Renal cortex interstitium (tissue), 11 donors: ENCODE measurements around the gene FGD2. TPM values are rescaled to one million over a fixed set of nuclear protein-coding genes. Genes with fewer than 3 reads are reported as not detected.

ENCODE experiments used
- DNase-seq, 11 donors: peaks; one replicate each; pipeline ENCODE4 v3.0.0-alpha.2; 2013; ENCODE audit warnings: low read depth in 9 of 11, low spot score in 4 of 11; ENCODE audit errors: extremely low read depth in 1 of 11
- polyA plus RNA-seq, 3 donors: library from polyadenylated mRNA; unstranded; fragments of 120-200 nt; gene quantifications; one replicate each; pipeline ENCODE4 v1.2.1, GENCODE V29; 2013; ENCODE audit not compliant: insufficient read length in 3 of 3

Gene FGD2
- polyA plus RNA-seq, 3 donors: 1.3 to 3.1 (median 2.7) TPM

DNA sequence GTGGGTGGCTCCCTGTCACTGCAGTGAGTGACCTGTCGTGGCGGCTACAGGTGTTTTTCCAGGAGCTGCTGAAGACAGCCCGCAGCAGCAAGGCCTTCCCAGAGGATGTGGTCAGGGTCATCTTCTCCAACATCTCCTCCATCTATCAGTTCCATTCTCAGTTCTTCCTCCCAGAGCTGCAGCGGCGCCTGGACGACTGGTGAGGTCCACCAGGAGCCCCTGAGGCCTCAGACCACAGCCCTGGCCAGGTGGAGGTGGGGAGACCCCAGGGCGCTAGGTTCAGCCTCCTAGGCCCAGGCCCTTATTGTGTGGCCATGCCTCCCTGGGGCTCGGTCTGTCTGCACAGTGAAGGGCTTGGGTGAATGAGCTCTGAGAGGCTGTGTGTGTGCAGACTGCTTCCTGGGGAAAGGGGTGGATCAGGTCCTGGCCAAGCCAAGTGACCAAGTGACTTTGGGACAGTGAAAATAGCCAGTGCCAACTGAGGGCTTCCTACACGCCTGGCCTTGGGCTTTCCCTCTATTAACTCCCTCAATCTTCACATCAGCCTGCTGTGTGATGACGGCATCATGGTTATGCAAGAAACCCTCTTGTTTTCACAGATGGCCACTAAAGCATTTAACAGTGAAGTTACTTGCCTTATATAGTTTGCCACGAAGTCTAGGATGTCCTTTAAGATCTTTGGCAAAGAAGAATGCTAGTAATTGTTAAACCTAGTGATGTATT lies 6.4 kb downstream of the FGD2 start:
- DNase-seq: no peak

DNA sequence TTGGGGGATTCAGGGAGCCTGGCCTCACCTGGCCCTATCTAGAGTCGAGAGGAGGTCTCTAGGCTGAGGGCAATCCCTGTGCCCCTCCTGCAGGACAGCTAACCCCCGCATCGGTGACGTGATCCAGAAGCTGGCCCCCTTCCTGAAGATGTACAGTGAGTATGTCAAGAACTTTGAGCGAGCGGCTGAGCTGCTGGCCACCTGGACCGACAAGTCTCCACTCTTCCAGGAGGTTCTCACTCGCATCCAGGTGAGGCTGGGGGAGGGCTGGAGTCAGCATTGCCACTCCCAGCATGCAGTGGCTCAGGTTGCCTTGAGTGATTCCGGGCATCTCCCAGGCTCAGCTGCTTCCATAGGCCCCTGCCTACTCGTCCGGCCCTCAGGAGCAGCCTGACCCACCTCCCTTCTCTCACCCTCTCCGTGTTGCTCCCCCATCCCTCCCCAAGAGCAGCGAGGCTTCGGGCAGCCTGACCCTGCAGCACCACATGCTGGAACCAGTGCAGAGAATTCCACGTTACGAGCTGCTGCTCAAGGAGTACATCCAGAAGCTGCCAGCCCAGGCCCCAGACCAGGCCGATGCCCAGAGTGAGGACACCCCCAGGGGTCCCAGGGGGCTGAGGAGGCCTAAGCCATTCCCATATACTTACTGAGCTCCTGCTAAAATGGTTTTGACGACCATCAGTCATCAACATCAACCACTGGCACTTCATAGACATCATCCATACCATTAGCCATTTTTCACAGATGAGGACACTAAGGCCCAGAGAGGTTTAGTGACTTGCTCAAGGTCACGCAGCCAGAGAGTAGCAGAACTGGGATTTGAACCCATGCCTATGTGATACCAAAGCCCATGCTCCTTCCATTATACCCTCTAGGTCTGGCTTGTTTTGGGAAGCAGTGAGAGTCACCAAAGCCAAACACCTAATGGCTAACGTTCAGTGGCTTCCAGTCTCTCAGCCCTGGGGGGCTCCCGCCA lies 8.3 kb downstream of the FGD2 start:
- DNase-seq: no peak

DNA sequence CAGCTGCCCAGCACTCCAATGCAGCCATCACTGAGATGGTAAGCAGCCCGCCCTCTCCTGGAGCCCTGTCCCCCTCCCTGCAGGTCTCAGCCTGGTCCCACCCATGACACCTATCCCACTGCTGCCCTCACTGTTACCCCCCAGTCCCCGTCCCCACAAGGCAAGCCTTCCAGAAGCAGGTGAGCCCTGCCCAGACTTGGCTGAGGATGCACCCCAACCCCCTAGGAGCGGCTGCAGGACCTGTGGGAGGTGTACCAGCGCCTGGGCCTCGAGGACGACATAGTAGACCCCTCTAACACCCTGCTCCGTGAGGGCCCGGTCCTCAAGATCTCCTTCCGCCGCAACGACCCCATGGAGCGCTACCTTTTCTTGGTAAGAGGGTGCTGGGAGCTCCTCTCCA lies 9.2 kb downstream of the FGD2 start:
- no peak for DNase-seq

DNA sequence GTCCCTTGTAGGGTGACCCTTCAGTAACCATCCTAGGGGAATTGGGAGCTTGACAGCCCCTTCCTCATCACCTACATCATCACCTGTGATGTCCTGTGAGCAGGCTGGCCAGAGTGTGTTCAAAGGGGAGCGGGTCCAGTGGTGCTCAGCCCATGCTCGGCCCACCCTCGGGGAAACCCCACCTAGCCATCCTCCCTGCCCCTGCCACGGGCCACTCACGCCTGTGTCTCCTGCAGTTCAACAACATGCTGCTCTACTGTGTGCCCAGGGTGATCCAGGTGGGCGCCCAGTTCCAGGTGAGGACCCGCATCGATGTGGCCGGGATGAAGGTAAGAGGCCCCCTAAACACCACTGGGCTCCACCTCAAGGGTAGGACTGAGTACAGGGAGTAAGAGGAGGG lies 10.1 kb downstream of the FGD2 start:
- DNase-seq: no peak

DNA sequence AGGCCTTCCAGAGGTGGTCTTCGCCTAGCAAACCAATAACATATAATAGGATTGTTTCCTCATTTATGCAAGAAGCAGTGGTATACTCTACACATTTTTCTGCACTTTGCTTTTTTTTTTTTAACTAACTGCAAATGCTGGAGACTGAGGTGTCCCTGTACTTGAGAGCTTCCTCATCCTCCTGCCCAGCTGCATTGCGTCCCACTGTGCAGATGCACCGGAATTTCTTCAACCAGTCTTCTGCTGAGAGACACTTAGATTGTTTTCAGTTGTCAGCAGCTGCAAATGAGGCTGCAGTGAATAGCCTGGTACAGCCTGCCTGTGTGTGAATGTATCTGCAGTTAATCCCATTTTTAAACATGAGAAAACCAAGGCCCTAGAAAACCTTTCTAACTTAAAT lies 11.5 kb downstream of the FGD2 start:
- DNase-seq: no peak

DNA sequence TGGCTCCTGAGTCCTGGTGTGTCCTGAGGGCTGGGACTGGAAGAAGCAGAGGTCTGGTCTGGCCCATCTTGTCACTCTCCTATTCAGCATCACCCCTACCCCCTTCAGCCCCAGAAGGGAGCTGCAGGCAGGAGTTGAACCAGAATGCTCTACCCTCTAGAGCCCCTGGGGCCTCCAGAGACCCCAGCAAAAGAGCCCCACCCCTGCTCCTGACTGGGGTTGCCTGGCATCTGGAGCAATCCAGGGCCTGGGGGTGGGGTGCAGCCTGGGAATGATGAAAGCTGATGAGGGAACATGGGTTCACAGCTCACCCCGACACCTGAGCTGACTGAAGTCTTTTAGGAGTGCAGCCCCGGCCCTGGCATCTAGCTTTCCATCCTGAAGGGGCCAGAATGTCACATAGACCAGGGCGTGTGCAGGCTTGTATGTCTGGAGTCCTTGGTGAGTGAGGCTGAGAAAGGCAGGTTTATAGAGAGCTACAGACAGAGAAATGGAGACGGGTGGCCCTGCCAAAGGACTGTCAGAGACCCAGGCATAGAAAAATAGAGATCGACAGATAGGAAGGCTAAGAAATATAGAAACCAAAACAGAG lies 12.2 kb downstream of the FGD2 start:
- DNase-seq: no peak

DNA sequence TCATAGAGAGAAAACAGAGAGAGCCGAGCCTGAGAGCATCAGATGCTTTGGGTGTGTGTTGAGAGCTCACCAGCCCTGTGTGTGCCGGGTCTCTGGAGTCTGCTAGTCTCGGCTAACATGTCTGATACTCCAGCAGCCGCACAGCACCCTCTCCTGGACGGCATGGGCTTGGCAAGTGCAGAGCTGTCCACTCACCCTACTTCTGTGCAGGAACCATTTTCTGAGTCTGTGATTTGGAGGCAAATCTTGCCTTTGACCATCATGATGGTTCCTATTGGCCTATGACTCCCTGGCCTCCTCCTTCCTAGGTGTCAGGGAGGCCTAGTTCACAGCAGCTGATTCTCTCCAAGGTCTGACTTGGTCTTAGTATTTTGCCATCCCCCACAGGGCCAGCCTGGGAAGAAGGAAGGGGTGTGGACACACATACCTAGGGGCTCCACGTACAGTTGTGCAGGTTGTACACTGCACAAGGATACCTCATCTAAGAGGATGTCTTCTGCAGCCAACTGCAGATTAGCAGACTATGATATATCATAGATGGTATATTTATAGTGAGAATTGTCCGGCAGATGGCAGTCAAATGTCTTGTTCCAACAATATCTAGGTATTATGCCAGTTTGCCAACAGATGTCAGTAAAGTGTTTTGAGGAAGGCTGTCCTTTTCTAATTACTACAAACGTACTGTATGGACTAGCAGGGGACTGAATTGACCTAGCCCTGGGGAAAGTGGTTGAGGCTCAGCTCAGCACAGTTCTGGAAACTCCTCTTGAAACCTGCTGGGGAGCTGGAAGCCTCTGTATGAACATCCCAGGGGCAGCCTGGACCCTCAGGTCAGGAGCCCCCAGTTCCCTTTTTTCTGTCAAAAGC lies 13.0 kb downstream of the FGD2 start:
- peak in 10 of 11 donors; percentile 70 to 87 (median 82) for DNase-seq

DNA sequence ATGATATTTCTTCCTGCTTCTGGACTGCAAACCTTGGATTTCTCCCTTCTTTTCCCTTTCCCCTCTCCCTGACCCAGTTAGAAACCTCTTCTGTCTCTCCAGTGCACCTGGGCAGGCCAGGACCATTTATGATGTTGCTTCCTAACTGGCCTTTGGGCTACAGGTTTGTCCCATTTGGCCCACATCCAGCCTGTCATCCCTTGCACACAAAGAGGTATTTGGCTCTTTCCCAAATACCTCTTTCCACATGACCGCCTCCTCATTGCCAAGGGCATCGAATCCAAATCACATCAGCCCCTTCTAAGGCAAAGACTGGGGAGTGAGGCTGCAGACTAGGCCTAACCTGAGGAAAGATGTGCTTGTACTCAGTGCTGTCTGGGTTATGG lies 13.6 kb downstream of the FGD2 start:
- no peak for DNase-seq

DNA sequence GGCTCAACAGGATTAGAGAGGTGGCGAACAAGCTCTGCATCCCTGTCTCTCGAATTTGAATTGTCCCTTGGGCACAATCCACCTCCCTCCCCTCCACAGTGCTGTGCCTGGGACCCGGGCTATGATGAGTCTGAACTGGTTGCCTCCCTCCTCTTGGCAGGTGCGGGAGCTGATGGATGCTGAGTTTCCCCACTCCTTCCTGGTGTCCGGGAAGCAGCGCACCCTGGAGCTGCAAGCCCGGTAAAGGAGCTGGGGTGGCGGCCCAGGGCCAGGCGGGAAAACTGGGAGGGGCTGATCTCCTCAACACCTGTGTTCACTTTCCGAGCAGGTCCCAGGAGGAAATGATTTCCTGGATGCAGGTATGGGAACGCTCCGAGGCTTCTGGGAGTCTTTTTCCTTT lies 14.9 kb downstream of the FGD2 start:
- no peak for DNase-seq

DNA sequence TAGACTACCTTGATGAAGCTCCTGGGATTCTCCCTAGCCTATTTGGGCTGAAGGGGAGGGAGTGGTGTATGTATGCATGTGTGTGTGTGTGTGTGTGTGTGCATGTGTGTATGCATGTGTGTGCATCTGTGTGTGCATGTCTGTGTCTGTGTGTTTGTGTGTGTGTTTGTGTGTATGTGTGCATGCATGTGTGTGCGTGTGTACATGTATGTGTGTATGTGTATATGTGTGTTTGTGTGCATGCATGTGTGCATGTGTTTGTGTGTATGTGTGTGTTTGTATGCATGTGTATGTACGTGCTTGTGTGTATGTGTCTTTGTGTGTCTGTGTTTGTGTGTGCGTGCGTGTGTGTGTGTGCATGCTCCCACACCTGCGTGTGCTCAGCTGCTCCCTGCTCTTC lies 15.4 kb downstream of the FGD2 start:
- DNase-seq: no peak

DNA sequence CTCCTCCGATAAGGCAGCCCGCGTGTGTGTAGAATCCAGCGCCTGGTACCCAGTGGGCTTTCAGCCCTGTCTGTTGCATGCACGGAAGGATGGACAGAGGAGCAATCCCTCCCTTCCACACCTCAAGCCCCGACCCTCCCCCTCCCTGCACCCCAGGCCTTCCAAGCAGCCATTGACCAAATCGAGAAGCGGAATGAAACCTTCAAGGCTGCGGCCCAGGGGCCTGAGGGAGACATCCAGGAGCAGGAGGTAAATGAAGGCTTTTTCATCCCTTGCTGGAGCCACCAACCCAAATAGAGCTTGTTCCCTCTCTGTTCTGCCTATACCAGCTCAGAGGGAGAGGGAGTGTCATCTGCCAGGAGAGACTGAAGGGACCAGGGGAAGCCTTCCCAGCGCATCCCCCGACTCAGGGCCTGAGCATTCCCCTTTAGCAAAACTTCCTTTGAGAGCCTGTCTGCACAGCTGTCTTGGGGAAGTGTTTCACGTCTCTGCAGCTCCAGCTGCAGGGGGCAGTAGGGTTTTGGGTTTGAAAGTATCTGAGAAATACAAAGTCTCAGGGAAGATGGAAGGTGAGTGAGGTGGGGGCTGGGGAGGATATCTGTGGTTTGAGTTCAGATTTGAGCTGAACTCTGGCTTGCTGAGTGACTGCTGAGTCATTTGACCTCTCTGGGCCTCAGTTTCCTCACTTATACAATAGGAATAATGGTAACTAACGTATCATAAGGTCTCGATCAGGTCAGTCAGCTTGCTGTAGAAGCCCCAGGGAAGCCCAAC lies 16.1 kb downstream of the FGD2 start:
- no peak for DNase-seq

DNA sequence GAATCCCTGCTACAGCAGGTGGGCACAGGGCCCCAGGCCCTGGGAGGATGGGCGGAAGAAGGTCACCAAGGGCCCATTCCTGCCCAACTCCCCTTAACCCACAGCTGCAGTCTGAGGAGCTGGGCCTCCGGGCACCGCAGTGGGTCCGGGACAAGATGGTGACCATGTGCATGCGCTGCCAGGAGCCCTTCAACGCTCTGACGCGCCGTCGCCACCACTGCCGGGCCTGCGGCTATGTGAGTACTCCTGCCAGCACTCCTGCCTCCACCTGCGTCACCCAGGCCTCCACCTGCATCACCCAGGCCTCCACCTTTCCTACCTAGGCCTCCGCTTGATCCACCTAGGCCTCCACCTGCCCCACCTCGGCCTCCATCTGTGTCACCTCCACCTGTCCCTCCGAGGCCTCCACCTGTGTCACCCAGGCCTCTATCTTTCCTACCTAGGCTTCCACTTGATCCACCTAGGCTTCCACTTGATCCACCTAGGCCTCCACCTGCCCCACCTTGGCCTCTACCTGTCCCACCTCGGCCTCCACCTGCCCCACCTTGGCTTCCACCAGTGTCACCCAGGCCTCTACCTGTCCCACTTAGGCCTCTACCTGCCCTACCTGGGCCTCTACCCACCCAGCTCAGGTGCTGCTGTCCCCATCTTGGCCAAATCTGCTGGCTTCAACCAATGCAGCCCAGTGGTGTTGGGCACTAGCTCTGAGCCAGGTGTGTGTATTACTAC lies 16.8 kb downstream of the FGD2 start:
- no peak for DNase-seq

DNA sequence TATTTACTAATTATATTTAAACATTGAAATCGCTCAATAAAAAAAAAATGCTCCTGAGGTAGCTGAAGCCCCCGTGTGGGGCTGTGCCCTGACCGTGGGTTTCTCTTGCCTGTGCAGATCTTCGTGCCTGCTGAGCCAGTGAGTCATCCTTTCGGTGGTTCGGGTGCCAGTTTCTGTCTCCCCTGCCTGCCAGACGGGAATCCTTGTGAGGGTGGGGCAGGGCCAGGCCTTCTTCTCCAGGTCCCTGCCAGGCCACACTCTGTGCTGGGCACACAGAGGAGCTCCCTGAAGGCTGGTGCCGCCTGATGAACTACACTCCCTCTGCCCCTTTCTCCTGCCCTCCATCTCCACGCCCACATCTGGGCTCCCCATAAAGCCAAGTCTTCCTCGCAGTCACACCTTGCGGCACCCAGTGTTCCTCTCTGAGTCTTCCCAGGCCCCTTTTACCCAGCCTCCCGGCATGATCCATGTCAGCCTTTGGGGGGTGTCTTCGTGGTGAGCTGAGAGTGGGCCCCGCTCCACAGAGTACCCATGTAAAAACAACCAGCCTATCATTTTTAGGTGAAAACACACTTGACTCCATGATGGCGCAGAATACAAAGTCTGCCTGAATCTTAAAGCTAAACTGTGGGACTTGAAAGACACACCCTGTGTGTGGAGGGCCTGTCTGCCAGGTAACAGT lies 19.3 kb downstream of the FGD2 start:
- no peak for DNase-seq

DNA sequence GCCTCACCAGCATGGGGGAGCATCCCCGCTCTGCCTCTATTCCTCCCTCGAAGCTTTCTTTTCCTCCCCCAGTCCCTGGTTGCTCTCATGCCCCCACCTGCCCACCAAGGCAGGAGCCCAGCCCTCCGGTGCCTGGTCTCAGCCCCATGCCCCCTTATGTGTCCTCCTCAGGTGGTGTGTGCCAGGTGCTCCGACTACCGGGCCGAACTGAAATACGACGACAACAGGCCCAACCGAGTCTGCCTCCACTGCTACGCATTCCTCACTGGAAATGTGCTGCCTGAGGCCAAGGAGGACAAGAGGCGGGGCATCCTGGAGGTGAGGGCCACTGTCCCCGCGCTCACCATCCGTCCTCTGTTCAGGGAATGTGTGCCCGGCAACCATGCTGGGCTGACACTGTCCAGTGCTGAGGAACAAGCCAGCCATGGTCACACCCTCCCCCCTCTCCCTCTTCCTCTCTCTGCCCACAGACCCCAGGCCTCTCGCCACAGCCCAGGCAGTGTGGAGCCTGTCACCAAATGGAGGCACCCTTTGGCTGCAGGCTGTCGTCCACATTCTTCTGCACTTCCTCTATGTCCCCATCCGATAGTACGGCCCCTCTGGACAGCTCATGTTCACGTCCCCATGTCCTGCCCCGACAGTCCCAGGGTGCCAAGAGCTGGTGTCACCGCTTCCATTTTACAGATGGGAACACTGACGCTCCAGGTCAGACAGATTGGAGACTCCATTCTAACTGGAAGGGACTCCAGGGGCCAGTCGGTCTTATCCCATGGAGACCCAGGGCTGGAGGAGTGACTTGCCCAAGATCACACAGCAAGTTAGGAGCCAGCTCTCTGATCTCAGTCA lies 20.4 kb downstream of the FGD2 start:
- DNase-seq: no peak

DNA sequence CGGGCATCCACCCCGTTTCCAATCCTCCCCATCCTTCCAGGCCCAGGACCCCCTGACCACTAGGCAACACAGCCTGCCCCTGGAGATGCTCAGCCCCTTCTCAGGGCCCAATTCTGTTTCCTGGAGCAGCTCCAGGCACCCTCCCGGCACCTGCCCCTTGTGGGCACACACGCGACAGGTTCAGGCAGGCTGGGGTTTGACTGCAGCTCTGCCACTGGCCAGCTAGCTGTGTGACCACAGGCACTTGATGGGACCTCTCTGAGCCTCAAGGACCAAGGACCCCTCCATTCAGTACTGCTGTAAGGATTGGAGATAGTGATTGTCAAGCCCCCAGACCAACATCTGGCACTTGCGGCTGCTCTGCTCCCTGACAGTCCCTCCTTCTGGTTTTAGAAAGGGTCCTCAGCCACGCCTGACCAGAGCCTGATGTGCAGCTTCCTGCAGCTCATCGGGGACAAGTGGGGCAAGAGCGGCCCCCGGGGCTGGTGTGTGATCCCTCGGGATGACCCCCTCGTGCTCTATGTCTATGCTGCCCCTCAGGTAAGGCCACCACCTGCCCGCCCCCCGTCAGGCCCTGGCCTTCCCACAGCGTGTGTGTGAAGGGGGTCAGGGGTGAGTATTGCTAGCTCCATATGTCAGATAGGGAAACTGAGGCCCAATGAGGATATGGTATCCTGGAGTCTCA lies 21.7 kb downstream of the FGD2 start:
- no peak for DNase-seq
